ENCODE measurements around the gene DCP1B. TPM values are rescaled to one million over a fixed set of nuclear protein-coding genes. Genes with fewer than 3 reads are reported as not detected.

DCP1B gene
- total and polyA plus RNA-seq, 12 donors: 12.4 to 47.9 (median 28.5) TPM

- intact Hi-C loops (cut with DNase I): no loop called here
- DNase-seq: peak in 1 of 7 donors; percentile 21
- Histone ChIP-seq H3K27ac (peak overlapping the region; percentile 67 to 87 (median 73)), H3K27me3 (no peaks in the 10 kb centered on the region), H3K9me3 (replicated peaks in 1 of 3) (no peaks in the 10 kb centered on the region), H3K4me3 (no peak overlapping the region), H3K36me3 (replicated peaks in 1 of 2) (no peaks in the 10 kb centered on the region), H3K4me1 (replicated peaks in 1 of 2) (peaks cover 16 to 33% of the 10 kb centered on the region in 2 donors)
- WGBS, 4 donors: 42 to 56% (median 51%) methylated on average over 3 of the region's 3 CpGs
- TF ChIP-seq POLR2A (IDR thresholded peaks at IDR 0.05) (no peak), CTCF (IDR thresholded peaks at IDR 0.05) (no peak)
These were observed 8.8 kb upstream of the DCP1B start for GRCh38 chr12:2013086-2013485.

- Histone ChIP-seq H3K4me1 (replicated peaks in 1 of 2) (peaks cover 16 to 34% of the 10 kb centered on the region in 2 donors), H3K4me3 (no peak overlapping the region), H3K9me3 (replicated peaks in 1 of 3) (no peaks in the 10 kb centered on the region), H3K27ac (peak overlapping the region in 3 of 5 donors; percentile 67 to 87 (median 73)), H3K36me3 (replicated peaks in 1 of 2) (no peaks in the 10 kb centered on the region), H3K27me3 (no peaks in the 10 kb centered on the region)
- WGBS, 4 donors: 90 to 94% (median 93%) methylated on average over 7 of the region's 7 CpGs
- no peak for DNase-seq
- TF ChIP-seq POLR2A (IDR thresholded peaks at IDR 0.05): no peak
- no peak for TF ChIP-seq CTCF (IDR thresholded peaks at IDR 0.05)
- intact Hi-C loops (cut with DNase I): no loop called here
These were observed 7.7 kb upstream of the DCP1B start for GRCh38 chr12:2011643-2012607.

DNA sequence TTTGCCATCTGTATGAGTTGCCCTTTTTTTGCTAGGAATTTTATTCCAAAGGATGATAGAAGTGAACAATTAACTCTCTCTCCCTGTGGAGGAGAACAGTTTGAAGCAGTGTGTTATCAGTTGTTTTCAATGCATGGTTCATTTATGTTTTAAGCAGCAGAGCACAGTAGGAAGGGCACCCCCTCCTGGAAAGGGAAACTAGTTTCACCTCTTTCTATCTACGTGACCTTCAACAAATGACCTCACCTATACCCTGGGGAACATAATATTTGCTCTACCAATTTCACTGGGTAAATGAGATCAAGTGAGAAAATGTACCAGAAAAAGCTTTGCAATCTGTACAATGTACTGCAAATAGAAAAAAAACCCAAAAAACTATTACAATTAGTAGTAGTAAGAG is 5.4 kb upstream of the DCP1B start:
- WGBS, 4 donors: 50 to 72% (median 52%) methylated on average over 1 of the region's 1 CpG
- H3K27ac ChIP-seq: no peak overlapping the region
- no peak for DNase-seq

DNA sequence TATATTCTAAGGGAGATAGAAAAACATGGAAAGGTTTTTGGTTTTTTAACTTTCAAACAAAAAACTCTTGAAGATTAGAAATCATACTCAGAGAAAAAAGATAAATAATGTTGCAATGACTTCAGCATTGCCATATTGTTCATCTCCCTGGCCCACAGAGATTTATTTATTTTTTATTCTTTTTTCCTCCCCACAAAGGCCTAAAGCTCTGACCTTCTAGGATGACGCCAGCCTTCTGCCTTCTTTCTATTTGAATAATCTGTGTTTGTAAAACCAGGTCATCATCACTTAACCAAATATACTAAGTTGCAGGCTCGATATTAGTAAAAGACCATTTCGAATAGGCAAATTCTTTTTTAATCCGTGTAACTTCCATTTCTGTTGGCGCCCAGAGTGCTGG is 4.4 kb upstream of the DCP1B start:
- TF ChIP-seq CTCF (IDR thresholded peaks at IDR 0.05): no peak
- TF ChIP-seq POLR2A (IDR thresholded peaks at IDR 0.05): no peak
- H3K27ac ChIP-seq: peak overlapping the region in 2 of 5 donors; percentile 11 to 13
- no peaks in the 10 kb centered on the region for H3K36me3 ChIP-seq (replicated peaks in 1 of 2)
- no peaks in the 10 kb centered on the region for H3K27me3 ChIP-seq
- peak in 2 of 7 donors; percentile 21 to 50 for DNase-seq
- H3K4me1 ChIP-seq (replicated peaks in 1 of 2): peaks cover 9 to 28% of the 10 kb centered on the region in 2 donors
- WGBS, 4 donors: 54 to 62% (median 59%) methylated on average over 5 of the region's 5 CpGs
- no peaks in the 10 kb centered on the region for H3K9me3 ChIP-seq (replicated peaks in 1 of 3)
- intact Hi-C loops (cut with DNase I): no loop called here
- H3K4me3 ChIP-seq: no peak overlapping the region

More for the DNA sequence above, 5.4 kb upstream of the DCP1B start:
- intact Hi-C loops (cut with DNase I): no loop called here
- H3K4me3 ChIP-seq: no peak overlapping the region
- H3K9me3 ChIP-seq (replicated peaks in 1 of 3): no peaks in the 10 kb centered on the region
- H3K36me3 ChIP-seq (replicated peaks in 1 of 2): no peaks in the 10 kb centered on the region
- TF ChIP-seq POLR2A (IDR thresholded peaks at IDR 0.05): no peak
- no peaks in the 10 kb centered on the region for H3K27me3 ChIP-seq
- peaks cover 16 to 36% of the 10 kb centered on the region in 2 donors for H3K4me1 ChIP-seq (replicated peaks in 1 of 2)
